IgD-negative memory B cell (primary cell): Measurements from ENCODE around the gene ZNF628. TPM values are rescaled to one million over a fixed set of nuclear protein-coding genes. Genes with fewer than 3 reads are reported as not detected.
A peak's percentile ranks its signal among the peaks of the same experiment; 100 is the strongest.

Source experiments
- H3K27ac Mint-ChIP-seq, 3 donors: one replicate each; pipeline ENCODE4 v1.8.0; 2020 to 2022; ENCODE audit warnings: mild to moderate bottlenecking in 3 of 3, mixed read lengths in 3 of 3, moderate library complexity in 1 of 3
- H3K27me3 Mint-ChIP-seq: one replicate; pipeline ENCODE4 v1.8.0; 2021; ENCODE audit warnings: mixed read lengths
- H3K36me3 Mint-ChIP-seq: one replicate; pipeline ENCODE4 v1.8.0; 2020; ENCODE audit warnings: mild to moderate bottlenecking, mixed read lengths
- H3K4me1 Mint-ChIP-seq, 3 donors: one replicate each; pipeline ENCODE4 v1.8.0; 2020 to 2022; ENCODE audit warnings: mixed read lengths in 3 of 3, mild to moderate bottlenecking in 1 of 3
- H3K4me3 Mint-ChIP-seq, 4 donors: one replicate each; pipeline ENCODE4 v1.8.0; 2020 to 2022; ENCODE audit warnings: mild to moderate bottlenecking in 4 of 4, mixed read lengths in 4 of 4, moderate library complexity in 3 of 4
- H3K9me3 Mint-ChIP-seq, 3 donors: one replicate each; pipeline ENCODE4 v1.8.0; 2020 to 2021; ENCODE audit warnings: mixed read lengths in 3 of 3, mild to moderate bottlenecking in 1 of 3
- polyA plus RNA-seq: library from polyadenylated mRNA; unstranded; fragments of 300-500 nt; fragmentation: Illumina TruSeq; gene quantifications from one replicate; pipeline ENCODE4 v1.2.3, GENCODE V29; 2021

The ZNF628 gene
- 0.34 TPM for polyA plus RNA-seq

GRCh38 chr19:55476100-55476775, at the start of gene ZNF628:
TSS of gene ZNF628 (plus strand) at chr19:55476617. CDS start at chr19:55479911, 3,294 bp downstream.
- peaks cover 10 to 22% (median 20%) of the 10 kb centered on the region in 3 donors for H3K4me1 Mint-ChIP-seq
- peaks cover 4% of the 10 kb centered on the region for H3K36me3 Mint-ChIP-seq
- H3K27me3 Mint-ChIP-seq, result no peaks in the 10 kb centered on the region
- H3K4me3 Mint-ChIP-seq, result peak within 1 kb of the TSS; percentile 92 to 98 (median 98)
- H3K9me3 Mint-ChIP-seq, result no peaks in the 10 kb centered on the region
- H3K27ac Mint-ChIP-seq, result peak within 1 kb of the TSS; percentile 93 to 99 (median 97)

- Mint-ChIP-seq H3K4me1 (peaks cover 0 to 7% (median 0%) of the 10 kb centered on the region in 3 donors), H3K36me3 (peaks cover 2% of the 10 kb centered on the region), H3K4me3 (no peak overlapping the region), H3K27ac (no peak overlapping the region), H3K9me3 (peaks cover 0 to 3% (median 0%) of the 10 kb centered on the region in 3 donors), H3K27me3 (peaks cover 37% of the 10 kb centered on the region)
Measured at GRCh38 chr19:55431183-55431582, 45.2 kb upstream of the ZNF628 start.

- Mint-ChIP-seq H3K9me3 (peaks cover 0 to 3% (median 0%) of the 10 kb centered on the region in 3 donors), H3K27me3 (peaks cover 44% of the 10 kb centered on the region), H3K36me3 (peaks cover 2% of the 10 kb centered on the region), H3K27ac (no peak overlapping the region), H3K4me3 (no peak overlapping the region), H3K4me1 (peaks cover 0 to 7% (median 0%) of the 10 kb centered on the region in 3 donors)
Measured at GRCh38 chr19:55432241-55432959, 44.0 kb upstream of the ZNF628 start.

- no peaks in the 10 kb centered on the region for H3K36me3 Mint-ChIP-seq
- no peak overlapping the region for H3K4me3 Mint-ChIP-seq
- H3K4me1 Mint-ChIP-seq, result peaks cover 0 to 7% (median 0%) of the 10 kb centered on the region in 3 donors
- H3K27me3 Mint-ChIP-seq, result peaks cover 40% of the 10 kb centered on the region
- no peak overlapping the region for H3K27ac Mint-ChIP-seq
- H3K9me3 Mint-ChIP-seq, result peaks cover 0 to 3% (median 0%) of the 10 kb centered on the region in 3 donors
Measured at GRCh38 chr19:55433292-55433691, 43.1 kb upstream of the ZNF628 start.

GRCh38 chr19:55434356-55434919, 42.0 kb upstream of the ZNF628 start:
- Mint-ChIP-seq H3K27ac (no peak overlapping the region), H3K27me3 (peaks cover 40% of the 10 kb centered on the region), H3K4me1 (peaks cover 0 to 7% (median 0%) of the 10 kb centered on the region in 3 donors), H3K4me3 (no peak overlapping the region), H3K9me3 (peaks cover 0 to 7% (median 0%) of the 10 kb centered on the region in 3 donors), H3K36me3 (no peaks in the 10 kb centered on the region)

- Mint-ChIP-seq H3K4me1 (peaks cover 0 to 5% (median 0%) of the 10 kb centered on the region in 3 donors), H3K27ac (no peak overlapping the region), H3K4me3 (no peak overlapping the region), H3K36me3 (no peaks in the 10 kb centered on the region), H3K27me3 (peaks cover 40% of the 10 kb centered on the region), H3K9me3 (peaks cover 0 to 8% (median 0%) of the 10 kb centered on the region in 3 donors)
Measured at GRCh38 chr19:55435020-55435419, 41.4 kb upstream of the ZNF628 start.

- Mint-ChIP-seq H3K27me3 (peaks cover 43% of the 10 kb centered on the region), H3K9me3 (peaks cover 0 to 11% (median 0%) of the 10 kb centered on the region in 3 donors)
Measured at GRCh38 chr19:55436847-55437246, 39.6 kb upstream of the ZNF628 start.

GRCh38 chr19:55437410-55437809, 39.0 kb upstream of the ZNF628 start:
- peaks cover 0 to 11% (median 0%) of the 10 kb centered on the region in 3 donors for H3K9me3 Mint-ChIP-seq
- H3K36me3 Mint-ChIP-seq, result no peaks in the 10 kb centered on the region
- H3K27me3 Mint-ChIP-seq, result peaks cover 42% of the 10 kb centered on the region
- peak overlapping the region in 1 of 3 donors; percentile 3 for H3K27ac Mint-ChIP-seq
- H3K4me1 Mint-ChIP-seq, result peaks cover 6 to 14% (median 7%) of the 10 kb centered on the region in 3 donors
- H3K4me3 Mint-ChIP-seq, result no peak overlapping the region

More at GRCh38 chr19:55436847-55437246, 39.6 kb upstream of the ZNF628 start:
- Mint-ChIP-seq H3K4me3 (no peak overlapping the region), H3K4me1 (peaks cover 6 to 12% (median 7%) of the 10 kb centered on the region in 3 donors), H3K27ac (peak overlapping the region in 1 of 3 donors; percentile 3), H3K36me3 (no peaks in the 10 kb centered on the region)

- peak overlapping the region in 1 of 4 donors; percentile 10 for H3K4me3 Mint-ChIP-seq
- peaks cover 0 to 11% (median 0%) of the 10 kb centered on the region in 3 donors for H3K9me3 Mint-ChIP-seq
- peak overlapping the region in 1 of 3 donors; percentile 33 for H3K27ac Mint-ChIP-seq
- H3K27me3 Mint-ChIP-seq, result peaks cover 48% of the 10 kb centered on the region
- H3K36me3 Mint-ChIP-seq, result no peaks in the 10 kb centered on the region
- H3K4me1 Mint-ChIP-seq, result peaks cover 6 to 14% (median 10%) of the 10 kb centered on the region in 3 donors
Measured at GRCh38 chr19:55439052-55439451, 37.4 kb upstream of the ZNF628 start.

- Mint-ChIP-seq H3K27me3 (peaks cover 59% of the 10 kb centered on the region), H3K36me3 (no peaks in the 10 kb centered on the region), H3K9me3 (peaks cover 0 to 11% (median 0%) of the 10 kb centered on the region in 3 donors), H3K4me3 (peak overlapping the region in 1 of 4 donors; percentile 80), H3K4me1 (peaks cover 6 to 14% (median 10%) of the 10 kb centered on the region in 3 donors), H3K27ac (peak overlapping the region in 1 of 3 donors; percentile 4)
Measured at GRCh38 chr19:55440411-55441105, 35.9 kb upstream of the ZNF628 start.

- H3K27ac Mint-ChIP-seq, result peak overlapping the region in 2 of 3 donors; percentile 82 to 95
Measured at GRCh38 chr19:55441319-55441691, 35.1 kb upstream of the ZNF628 start.

GRCh38 chr19:55441692-55442321, 34.6 kb upstream of the ZNF628 start:
- H3K4me1 Mint-ChIP-seq, result peaks cover 6 to 14% (median 10%) of the 10 kb centered on the region in 3 donors
- H3K27me3 Mint-ChIP-seq, result peaks cover 62% of the 10 kb centered on the region
- peak overlapping the region in 3 of 4 donors; percentile 10 to 81 (median 49) for H3K4me3 Mint-ChIP-seq
- H3K27ac Mint-ChIP-seq, result peak overlapping the region in 2 of 3 donors; percentile 82 to 95
- H3K9me3 Mint-ChIP-seq, result peaks cover 0 to 11% (median 0%) of the 10 kb centered on the region in 3 donors
- no peaks in the 10 kb centered on the region for H3K36me3 Mint-ChIP-seq

More at GRCh38 chr19:55441319-55441691, 35.1 kb upstream of the ZNF628 start:
- Mint-ChIP-seq H3K27me3 (peaks cover 64% of the 10 kb centered on the region), H3K4me3 (peak overlapping the region in 3 of 4 donors; percentile 10 to 81 (median 49)), H3K4me1 (peaks cover 6 to 14% (median 10%) of the 10 kb centered on the region in 3 donors), H3K36me3 (no peaks in the 10 kb centered on the region), H3K9me3 (peaks cover 0 to 11% (median 0%) of the 10 kb centered on the region in 3 donors)

- Mint-ChIP-seq H3K4me3 (peak overlapping the region in 2 of 4 donors; percentile 66 to 76), H3K27ac (peak overlapping the region in 1 of 3 donors; percentile 39), H3K36me3 (no peaks in the 10 kb centered on the region), H3K27me3 (peaks cover 55% of the 10 kb centered on the region), H3K4me1 (peaks cover 6 to 14% (median 10%) of the 10 kb centered on the region in 3 donors), H3K9me3 (peaks cover 0 to 11% (median 0%) of the 10 kb centered on the region in 3 donors)
Measured at GRCh38 chr19:55442372-55442961, 34.0 kb upstream of the ZNF628 start.
